WERI-Rb-1 (cell line): Measurements from ENCODE around the gene RPL36AL.

Source experiments
- DNase-seq: peaks from one replicate; pipeline ENCODE4 v3.0.0-alpha.2; 2020
- H3K27ac ChIP-seq: fragments of 250-450 bp; sonication (Bioruptor Pico); 2 replicates; pipeline ENCODE4 v1.5.1; 2020; ENCODE audit warnings: mild to moderate bottlenecking, moderate library complexity
- H3K27me3 ChIP-seq: fragments of 250-450 bp; sonication (Bioruptor Pico); 2 replicates; pipeline ENCODE4 v1.5.1; 2021; ENCODE audit warnings: mild to moderate bottlenecking, low read depth, moderate library complexity; ENCODE audit not compliant: insufficient read depth, severe bottlenecking
- H3K36me3 ChIP-seq: fragments of 250-450 bp; sonication (Bioruptor Pico); 2 replicates; pipeline ENCODE4 v1.5.1; 2020; ENCODE audit warnings: mild to moderate bottlenecking, moderate library complexity
- H3K4me3 ChIP-seq: 2 replicates; pipeline ENCODE4 v1.5.1; 2011; ENCODE audit warnings: low read depth, mild to moderate bottlenecking, control low read depth, low read length
- H3K9me3 ChIP-seq: fragments of 250-450 bp; sonication (Bioruptor Pico); 2 replicates; pipeline ENCODE4 v1.5.1; 2021; ENCODE audit warnings: mild to moderate bottlenecking, moderate library complexity; ENCODE audit not compliant: severe bottlenecking
- CTCF ChIP-seq: IDR thresholded peaks from 2 replicates; pipeline ENCODE4 v1.5.1; 2011; ENCODE audit warnings: low read depth, mild to moderate bottlenecking, control low read depth, inconsistent platforms, low read length

The RPL36AL gene

GRCh38 chr14:49612671-49613070, 7.8 kb downstream of the RPL36AL start:
- no peak for TF ChIP-seq CTCF
- Histone ChIP-seq H3K27ac (no peak overlapping the region), H3K9me3 (no peaks in the 10 kb centered on the region), H3K4me3 (no peak overlapping the region), H3K36me3 (peaks cover 63% of the 10 kb centered on the region), H3K27me3 (no peaks in the 10 kb centered on the region)
- DNase-seq, result no peak

GRCh38 chr14:49612251-49612650, 8.2 kb downstream of the RPL36AL start:
- TF ChIP-seq CTCF, result no peak
- no peak for DNase-seq

GRCh38 chr14:49607583-49607982, 12.8 kb downstream of the RPL36AL start:
- DNase-seq, result no peak
- Histone ChIP-seq H3K9me3 (no peaks in the 10 kb centered on the region), H3K27ac (no peak overlapping the region), H3K36me3 (peaks cover 67% of the 10 kb centered on the region), H3K27me3 (no peaks in the 10 kb centered on the region), H3K4me3 (no peak overlapping the region)
- TF ChIP-seq CTCF, result no peak

More at GRCh38 chr14:49612251-49612650, 8.2 kb downstream of the RPL36AL start:
- H3K27ac ChIP-seq, result no peak overlapping the region
- H3K27me3 ChIP-seq, result no peaks in the 10 kb centered on the region
- peaks cover 63% of the 10 kb centered on the region for H3K36me3 ChIP-seq
- no peak overlapping the region for H3K4me3 ChIP-seq
- no peaks in the 10 kb centered on the region for H3K9me3 ChIP-seq

- Histone ChIP-seq H3K27me3 (no peaks in the 10 kb centered on the region), H3K9me3 (no peaks in the 10 kb centered on the region), H3K27ac (peak within 1 kb of the TSS; percentile 100), H3K4me3 (peak within 1 kb of the TSS; percentile 99), H3K36me3 (peaks cover 28% of the 10 kb centered on the region)
- no peak for TF ChIP-seq CTCF
- peak; percentile 89 for DNase-seq
These were observed 21.7 kb downstream of the RPL36AL start, which contains the start of gene LRR1 for GRCh38 chr14:49598485-49599300. Gene LRR1, plus strand, starts transcription at chr14:49598940. Its CDS starts 81 bp downstream, at chr14:49599021.

- H3K36me3 ChIP-seq, result peaks cover 25% of the 10 kb centered on the region
- peak overlapping the region; percentile 99 for H3K4me3 ChIP-seq
- H3K27me3 ChIP-seq, result no peaks in the 10 kb centered on the region
- DNase-seq, result no peak
- no peaks in the 10 kb centered on the region for H3K9me3 ChIP-seq
- no peak for TF ChIP-seq CTCF
- peak overlapping the region; percentile 100 for H3K27ac ChIP-seq
These were observed 22.3 kb downstream of the RPL36AL start for GRCh38 chr14:49598189-49598484.
